Stimulated activated CD4-positive, alpha-beta T cell treated with anti-CD3 and anti-CD28 coated beads, Interleukin-1b, Interleukin-23, amount 100 ng/mL, for 48 hours (primary cell): Measurements from ENCODE around the gene BHMT2.

Experiments
- DNase-seq: peaks from one replicate; pipeline ENCODE4 v3.0.0-alpha.2; 2020

BHMT2 gene

GRCh38 chr5:79124607-79125006 lies 55.0 kb downstream of the BHMT2 start:
- no peak for DNase-seq

DNA sequence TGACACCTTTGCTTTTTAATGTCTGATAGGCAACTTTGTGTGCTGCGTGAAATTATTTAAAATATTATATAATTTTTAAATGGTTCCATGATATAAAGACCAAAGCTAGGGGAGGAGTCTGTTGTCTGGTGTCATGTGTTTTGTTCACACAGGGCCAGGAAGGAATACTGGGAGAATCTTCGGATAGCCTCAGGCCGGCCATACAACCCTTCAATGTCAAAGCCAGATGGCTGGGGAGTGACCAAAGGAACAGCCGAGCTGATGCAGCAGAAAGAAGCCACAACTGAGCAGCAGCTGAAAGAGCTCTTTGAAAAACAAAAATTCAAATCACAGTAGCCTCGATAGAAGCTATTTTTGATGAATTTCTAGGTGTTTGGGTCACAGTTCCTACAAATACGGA lies 61.2 kb downstream of the BHMT2 start:
- no peak for DNase-seq

DNA sequence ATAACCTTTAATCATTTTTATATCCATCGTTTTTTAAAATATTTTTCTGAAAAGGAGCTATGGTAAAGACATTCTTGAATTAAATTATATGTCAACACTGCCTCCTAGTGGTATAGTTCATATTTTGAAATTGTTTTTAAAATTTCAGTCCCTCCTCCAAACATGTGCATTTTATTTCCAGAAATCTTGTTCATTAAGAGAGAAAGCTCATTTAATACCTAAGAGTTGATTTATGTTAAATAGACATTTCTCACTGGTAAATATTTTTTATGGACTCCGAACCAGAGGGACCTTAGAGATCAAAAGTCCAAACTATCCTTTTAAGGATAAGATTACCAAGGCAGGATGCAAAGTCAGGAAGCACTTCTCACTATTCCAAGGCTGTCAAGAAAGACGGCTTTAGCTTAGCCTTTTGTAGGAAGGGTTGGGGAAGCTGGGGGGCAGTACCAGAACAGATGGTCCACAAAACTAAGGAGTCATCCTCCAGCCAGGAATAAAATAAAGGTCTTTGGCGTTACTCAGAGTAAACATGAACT lies 63.6 kb downstream of the BHMT2 start:
- DNase-seq, result no peak

GRCh38 chr5:79133657-79134451 lies 64.3 kb downstream of the BHMT2 start:
- peak; percentile 63 for DNase-seq

GRCh38 chr5:79135790-79136553 lies 66.4 kb downstream of the BHMT2 start:
- DNase-seq, result no peak

- DNase-seq, result no peak
These were observed 67.1 kb downstream of the BHMT2 start for GRCh38 chr5:79136618-79137017.
